GM21825 (cell line): ENCODE results near the gene FTSJ3.

Experiments used
- ATAC-seq: cut with Tn5 transposase; IDR thresholded peaks from one replicate; pipeline ENCODE4 v1.9.1; 2021; ENCODE audit warnings: mild to moderate bottlenecking, moderate library complexity; ENCODE audit not compliant: unreplicated experiment

The FTSJ3 gene

GRCh38 chr17:63790057-63790456 is 37.4 kb downstream of the FTSJ3 start:
- ATAC-seq: no peak

DNA sequence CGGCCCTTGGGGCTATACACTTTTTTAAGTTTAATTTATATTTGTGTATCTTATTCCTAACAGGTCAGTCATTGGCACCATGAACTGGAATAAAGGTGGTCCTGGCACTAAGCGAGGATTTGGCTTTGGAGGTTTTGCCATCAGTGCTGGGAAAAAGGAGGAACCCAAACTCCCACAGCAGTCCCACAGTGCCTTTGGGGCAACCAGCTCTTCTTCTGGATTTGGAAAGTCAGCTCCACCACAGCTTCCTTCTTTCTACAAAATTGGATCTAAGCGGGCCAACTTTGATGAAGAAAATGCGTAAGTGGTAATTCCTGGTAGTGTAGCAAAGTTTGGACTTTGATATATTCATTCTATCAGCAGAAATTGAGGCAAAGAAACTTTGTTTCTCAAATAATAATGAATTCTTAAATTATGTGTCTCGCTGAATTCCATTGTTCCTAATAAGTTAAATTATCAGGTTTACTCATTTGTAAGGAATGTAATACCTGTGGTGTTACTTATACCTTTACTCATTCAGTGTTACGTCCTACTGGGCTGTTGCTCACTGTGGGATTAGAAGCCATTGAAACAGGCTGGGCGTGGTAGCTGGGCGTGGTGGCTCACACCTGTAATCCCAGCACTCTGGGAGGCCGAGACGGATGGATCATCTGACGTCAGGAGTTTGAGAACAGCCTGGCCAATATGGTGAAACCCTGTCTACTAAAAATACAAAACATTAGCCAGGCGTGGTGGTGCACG is 40.3 kb downstream of the FTSJ3 start:
- ATAC-seq: no peak

- no peak for ATAC-seq
These were observed 41.3 kb downstream of the FTSJ3 start for GRCh38 chr17:63786117-63786516.

DNA sequence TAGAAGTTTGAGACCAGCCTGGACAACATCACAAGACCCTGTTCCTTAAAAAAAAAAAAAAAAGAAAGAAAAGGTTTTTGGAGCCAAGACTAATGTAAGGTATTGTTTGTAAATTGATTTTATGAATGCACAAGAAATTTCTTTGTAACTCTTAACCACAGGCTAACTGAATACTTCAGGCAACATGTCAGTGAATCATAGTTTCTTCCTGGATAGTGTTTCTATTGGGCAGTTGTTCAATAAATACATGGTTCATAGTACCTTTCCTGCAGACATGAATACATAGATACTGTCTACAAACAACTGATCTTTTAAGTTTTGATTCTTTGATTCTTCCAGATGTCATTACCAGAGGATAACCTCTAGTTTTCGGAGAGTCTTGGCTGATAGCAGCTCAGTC is 41.9 kb downstream of the FTSJ3 start:
- no peak for ATAC-seq

DNA sequence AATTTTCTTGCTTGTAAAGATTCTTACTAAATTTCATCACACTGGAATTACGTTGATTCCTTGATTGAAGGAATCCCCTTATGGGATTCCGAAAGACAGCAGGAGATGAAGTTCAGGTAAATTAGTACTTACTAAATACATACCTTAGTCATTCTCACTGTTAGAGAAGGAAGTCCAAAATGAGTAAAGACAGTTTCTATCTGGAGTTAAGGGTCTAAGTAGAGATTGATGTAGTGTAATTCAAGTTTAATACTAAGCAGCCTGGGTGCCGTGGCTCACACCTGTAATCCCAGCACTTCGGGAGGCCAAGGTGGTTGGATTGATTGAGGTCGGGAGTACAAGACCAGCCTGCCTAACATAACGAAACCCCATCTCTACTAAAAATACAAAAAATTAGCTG is 43.9 kb downstream of the FTSJ3 start:
- no peak for ATAC-seq

DNA sequence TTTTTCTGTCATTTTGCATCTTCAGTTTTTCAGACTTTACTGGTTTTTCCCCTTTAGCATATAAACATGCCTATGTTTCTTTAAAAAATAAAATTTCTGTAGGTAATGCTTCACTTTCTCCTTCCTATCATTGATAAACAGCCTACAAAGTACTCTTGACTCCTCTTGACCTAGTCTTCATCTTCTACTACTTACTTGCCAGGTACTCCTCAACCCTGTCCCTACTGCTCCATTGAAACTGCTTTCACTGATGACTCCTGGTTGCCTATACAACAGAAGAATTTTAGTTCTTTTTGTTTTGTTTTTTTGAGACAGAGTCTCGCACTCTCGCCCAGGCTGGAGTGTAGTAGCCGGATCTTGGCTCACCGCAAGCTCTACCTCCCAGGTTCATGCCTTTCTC is 46.5 kb downstream of the FTSJ3 start:
- no peak for ATAC-seq

- no peak for ATAC-seq
These were observed 47.0 kb downstream of the FTSJ3 start for GRCh38 chr17:63780507-63780906.

GRCh38 chr17:63775420-63775819 is 52.0 kb downstream of the FTSJ3 start:
- no peak for ATAC-seq

DNA sequence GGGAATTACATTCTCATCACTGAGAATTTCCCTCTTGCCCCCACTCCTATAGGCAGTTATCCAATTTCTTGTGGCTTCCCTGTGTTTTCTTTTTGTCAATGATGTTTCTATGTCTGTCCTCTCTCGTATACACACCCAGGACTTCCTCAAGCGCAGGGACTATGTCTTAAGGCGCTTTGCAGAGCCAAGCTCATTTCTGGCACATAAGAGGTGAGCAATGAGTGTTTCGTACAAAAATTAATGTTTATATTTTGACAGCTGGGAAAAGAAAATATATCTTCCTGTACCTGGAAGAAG is 52.5 kb downstream of the FTSJ3 start:
- no peak for ATAC-seq

DNA sequence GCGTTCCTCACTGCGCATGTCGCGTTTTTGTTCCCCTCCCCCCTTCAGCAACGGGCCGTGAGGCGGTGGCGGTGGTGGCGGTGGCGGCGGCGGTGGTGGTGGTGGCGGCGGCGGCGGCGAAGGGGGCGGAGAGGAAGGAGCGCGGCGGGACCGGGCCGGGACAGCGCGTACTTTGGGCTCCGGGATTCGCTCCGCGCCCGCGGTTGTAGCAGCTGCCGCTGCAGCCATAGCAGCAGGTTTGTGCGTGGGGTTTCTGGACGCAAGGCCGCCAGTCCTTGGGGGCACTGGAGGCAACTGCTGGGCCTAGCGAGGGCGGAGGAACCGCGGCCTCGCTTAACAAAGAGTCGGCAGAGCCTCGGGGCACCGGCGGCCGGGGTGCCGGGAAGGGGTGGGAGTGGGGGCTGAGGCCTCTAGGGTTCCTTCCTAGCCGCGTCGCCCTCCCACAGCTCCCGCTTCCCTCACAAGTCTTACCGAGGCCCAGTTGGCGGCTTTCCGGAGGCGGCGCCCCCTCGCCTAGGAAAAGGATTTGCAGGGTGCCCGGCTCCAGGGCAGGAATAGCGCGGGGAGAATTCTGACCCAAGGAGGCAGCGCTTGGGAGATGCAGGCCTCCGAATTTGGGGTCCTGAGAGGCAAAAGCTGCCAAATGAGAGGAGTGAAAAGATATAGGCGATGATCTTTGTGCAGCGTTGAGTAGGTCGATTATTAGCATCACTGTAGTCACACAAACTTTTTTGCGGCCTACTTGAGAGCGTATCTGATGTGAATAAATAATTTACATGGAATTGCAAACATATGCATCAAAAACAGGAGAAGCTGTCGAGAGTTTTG is 53.1 kb downstream of the FTSJ3 start, which contains the start of gene DDX42:
Gene DDX42 (plus strand): TSS at position 30 of the 828 bp plus-strand sequence. CDS start 12,880 bp downstream, outside the sequence.
- peak; percentile 8 for ATAC-seq

DNA sequence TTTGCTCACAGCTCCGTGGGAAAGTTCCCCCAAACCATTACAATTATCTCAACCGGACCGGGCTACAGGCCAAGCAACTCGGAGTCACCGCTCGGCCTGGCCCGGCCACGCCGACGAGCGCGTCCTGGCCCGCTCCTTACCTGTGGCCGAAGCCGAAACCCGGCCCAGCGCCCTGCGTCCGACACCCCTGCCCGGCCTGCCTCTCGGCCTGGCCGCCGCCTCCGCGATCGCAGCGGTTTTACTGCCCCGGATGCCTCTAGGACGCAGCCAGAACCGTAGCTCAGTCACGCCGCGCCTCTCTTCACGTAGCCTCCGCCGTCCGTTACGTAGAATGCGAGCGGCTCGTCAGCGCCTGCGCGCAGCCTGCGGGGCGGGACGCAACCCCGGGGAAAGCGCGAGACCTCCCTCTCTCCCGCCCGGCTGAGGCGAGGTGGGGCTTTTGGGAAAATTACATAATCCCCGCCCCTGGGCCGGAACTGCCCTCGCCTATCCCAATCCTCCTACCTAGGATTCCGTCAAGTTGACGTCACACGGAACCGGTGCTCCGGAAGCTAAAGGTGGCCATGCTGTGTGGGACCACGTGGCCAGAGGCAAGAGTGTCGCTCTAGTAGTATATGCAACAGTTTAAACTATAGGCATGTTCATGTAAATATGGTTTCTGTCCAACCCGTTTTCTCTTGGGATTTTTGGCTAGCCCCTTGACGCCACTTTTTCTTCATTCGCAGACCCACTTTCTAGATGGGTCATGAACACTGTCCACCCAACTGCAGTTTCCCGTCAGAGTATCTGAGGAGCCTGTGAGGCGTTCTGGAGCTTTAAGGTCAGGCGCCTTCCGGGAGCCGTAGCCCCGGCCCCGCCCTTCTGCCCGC is 54.0 kb downstream of the FTSJ3 start, which contains the start of gene CCDC47:
Gene CCDC47 (minus strand): TSS at position 326 of the 869 bp plus-strand sequence. CDS start 7,422 bp downstream, outside the sequence.
- peak; percentile 73 for ATAC-seq

GRCh38 chr17:63772801-63773271 is 54.6 kb downstream of the FTSJ3 start:
- no peak for ATAC-seq
